Measurements from ENCODE around the gene MBOAT1.
A peak's percentile ranks its signal among the peaks of the same experiment; 100 is the strongest.

MBOAT1 gene

GRCh38 chr6:20178327-20178726 lies 33.9 kb downstream of the MBOAT1 start:
- in situ Hi-C loops (cut with MboI; ENCODE audit: low pct_unique_long_range_greater_than_20kb, low sequenced_read_pairs): no loop called here
- peak; percentile 12 for DNase-seq

GRCh38 chr6:20175810-20176410 lies 36.4 kb downstream of the MBOAT1 start:
- no peak for DNase-seq
- in situ Hi-C loops (cut with MboI; ENCODE audit: low pct_unique_long_range_greater_than_20kb, low sequenced_read_pairs): no loop called here

GRCh38 chr6:20173833-20174792 lies 38.2 kb downstream of the MBOAT1 start:
- peak; percentile 92 for DNase-seq
- in situ Hi-C loops (cut with MboI; ENCODE audit: low pct_unique_long_range_greater_than_20kb, low sequenced_read_pairs): no loop called here

GRCh38 chr6:20172842-20173456 lies 39.3 kb downstream of the MBOAT1 start:
- in situ Hi-C loops (cut with MboI; ENCODE audit: low pct_unique_long_range_greater_than_20kb, low sequenced_read_pairs): no loop called here
- DNase-seq: no peak

GRCh38 chr6:20170455-20171148 lies 41.7 kb downstream of the MBOAT1 start:
- no peak for DNase-seq
- in situ Hi-C loops (cut with MboI; ENCODE audit: low pct_unique_long_range_greater_than_20kb, low sequenced_read_pairs): no loop called here

- DNase-seq: no peak
- in situ Hi-C loops (cut with MboI; ENCODE audit: low pct_unique_long_range_greater_than_20kb, low sequenced_read_pairs): no loop called here
Measured at GRCh38 chr6:20169786-20170185, 42.5 kb downstream of the MBOAT1 start.

- peak; percentile 27 for DNase-seq
- in situ Hi-C loops (cut with MboI; ENCODE audit: low pct_unique_long_range_greater_than_20kb, low sequenced_read_pairs): no loop called here
Measured at GRCh38 chr6:20169119-20169557, 43.1 kb downstream of the MBOAT1 start.

- DNase-seq: no peak
- in situ Hi-C loops (cut with MboI; ENCODE audit: low pct_unique_long_range_greater_than_20kb, low sequenced_read_pairs): no loop called here
Measured at GRCh38 chr6:20168690-20169089, 43.6 kb downstream of the MBOAT1 start.

- in situ Hi-C loops (cut with MboI; ENCODE audit: low pct_unique_long_range_greater_than_20kb, low sequenced_read_pairs): no loop called here
- no peak for DNase-seq
Measured at GRCh38 chr6:20167601-20168000, 44.7 kb downstream of the MBOAT1 start.

- DNase-seq: no peak
- in situ Hi-C loops (cut with MboI; ENCODE audit: low pct_unique_long_range_greater_than_20kb, low sequenced_read_pairs): no loop called here
Measured at GRCh38 chr6:20166210-20166609, 46.1 kb downstream of the MBOAT1 start.

GRCh38 chr6:20162515-20162914 lies 49.8 kb downstream of the MBOAT1 start:
- in situ Hi-C loops (cut with MboI; ENCODE audit: low pct_unique_long_range_greater_than_20kb, low sequenced_read_pairs): no loop called here

GRCh38 chr6:20160541-20161283 lies 51.6 kb downstream of the MBOAT1 start:
- no peak for DNase-seq
- in situ Hi-C loops (cut with MboI; ENCODE audit: low pct_unique_long_range_greater_than_20kb, low sequenced_read_pairs): no loop called here

More at GRCh38 chr6:20162515-20162914, 49.8 kb downstream of the MBOAT1 start:
- DNase-seq: no peak

- DNase-seq: no peak
- in situ Hi-C loops (cut with MboI; ENCODE audit: low pct_unique_long_range_greater_than_20kb, low sequenced_read_pairs): no loop called here
Measured at GRCh38 chr6:20159781-20160540, 52.3 kb downstream of the MBOAT1 start.

- DNase-seq: no peak
- in situ Hi-C loops (cut with MboI; ENCODE audit: low pct_unique_long_range_greater_than_20kb, low sequenced_read_pairs): no loop called here
Measured at GRCh38 chr6:20159098-20159497, 53.2 kb downstream of the MBOAT1 start.

- in situ Hi-C loops (cut with MboI; ENCODE audit: low pct_unique_long_range_greater_than_20kb, low sequenced_read_pairs): no loop called here
- DNase-seq: no peak
Measured at GRCh38 chr6:20158676-20159075, 53.6 kb downstream of the MBOAT1 start.

- in situ Hi-C loops (cut with MboI; ENCODE audit: low pct_unique_long_range_greater_than_20kb, low sequenced_read_pairs): no loop called here
Measured at GRCh38 chr6:20156824-20157223, 55.4 kb downstream of the MBOAT1 start.

GRCh38 chr6:20154753-20155152 lies 57.5 kb downstream of the MBOAT1 start:
- no peak for DNase-seq
- in situ Hi-C loops (cut with MboI; ENCODE audit: low pct_unique_long_range_greater_than_20kb, low sequenced_read_pairs): no loop called here

More at GRCh38 chr6:20156824-20157223, 55.4 kb downstream of the MBOAT1 start:
- DNase-seq: no peak

GRCh38 chr6:20153194-20153593 lies 59.1 kb downstream of the MBOAT1 start:
- in situ Hi-C loops (cut with MboI; ENCODE audit: low pct_unique_long_range_greater_than_20kb, low sequenced_read_pairs): no loop called here
- no peak for DNase-seq
